GM21529 (cell line): ENCODE results near the gene RBM15B.
"Not testable (repeated sequence)": the region's sequence is repeated elsewhere in the genome, so short reads cannot be mapped to it uniquely, and the experiment has no call there.

Source experiments
- ATAC-seq: cut with Tn5 transposase; IDR thresholded peaks from one replicate; pipeline ENCODE4 v1.9.1; 2021; ENCODE audit not compliant: unreplicated experiment

The RBM15B gene

DNA sequence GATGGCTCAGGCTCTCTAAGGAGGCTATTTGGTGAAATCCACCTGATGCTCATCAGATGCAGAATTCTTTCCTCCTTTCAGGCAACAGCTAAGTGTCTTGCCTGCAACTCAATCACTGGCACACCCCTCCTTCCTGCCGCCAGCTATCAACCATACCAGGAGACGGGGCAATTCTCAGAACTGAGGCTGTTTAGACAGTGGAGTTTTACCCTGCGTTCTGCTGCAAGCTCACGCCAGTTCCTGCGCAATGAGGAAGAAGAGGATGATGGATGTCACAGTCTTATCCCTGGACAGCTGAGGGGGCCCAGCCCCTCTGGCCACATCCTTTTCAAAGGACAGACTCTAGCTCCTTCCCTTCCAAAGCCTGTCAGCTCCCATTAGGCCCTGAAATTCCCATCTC lies 13.0 kb upstream of the RBM15B start:
- ATAC-seq: no peak

DNA sequence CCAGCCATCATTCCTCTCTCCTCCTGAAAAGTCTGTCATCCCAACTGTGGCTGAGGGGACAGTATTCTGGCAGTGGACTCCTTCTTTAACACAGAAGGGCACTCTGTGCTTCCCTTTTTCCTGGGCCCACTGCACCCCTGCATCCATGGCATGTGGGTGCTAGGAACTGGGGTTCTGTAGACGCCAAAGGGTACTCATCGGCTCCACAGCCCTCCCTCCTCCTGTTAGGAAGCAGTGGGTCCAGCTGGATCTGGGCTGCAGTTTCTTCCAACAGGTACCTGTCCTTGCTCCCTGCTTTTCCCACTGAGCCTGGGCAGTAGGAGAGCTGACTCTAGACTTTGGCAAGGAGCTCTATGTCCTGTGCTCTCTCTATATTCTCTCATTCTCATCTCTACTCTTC lies 12.4 kb upstream of the RBM15B start:
- no peak for ATAC-seq

- no peak for ATAC-seq
Observed at GRCh38 chr3:51379301-51379700, 11.8 kb upstream of the RBM15B start.

- no peak for ATAC-seq
Observed at GRCh38 chr3:51379746-51380455, 11.2 kb upstream of the RBM15B start.

- no peak for ATAC-seq
Observed at GRCh38 chr3:51380601-51381332, 10.3 kb upstream of the RBM15B start.

GRCh38 chr3:51381333-51381705 lies 9.8 kb upstream of the RBM15B start:
- no peak for ATAC-seq

DNA sequence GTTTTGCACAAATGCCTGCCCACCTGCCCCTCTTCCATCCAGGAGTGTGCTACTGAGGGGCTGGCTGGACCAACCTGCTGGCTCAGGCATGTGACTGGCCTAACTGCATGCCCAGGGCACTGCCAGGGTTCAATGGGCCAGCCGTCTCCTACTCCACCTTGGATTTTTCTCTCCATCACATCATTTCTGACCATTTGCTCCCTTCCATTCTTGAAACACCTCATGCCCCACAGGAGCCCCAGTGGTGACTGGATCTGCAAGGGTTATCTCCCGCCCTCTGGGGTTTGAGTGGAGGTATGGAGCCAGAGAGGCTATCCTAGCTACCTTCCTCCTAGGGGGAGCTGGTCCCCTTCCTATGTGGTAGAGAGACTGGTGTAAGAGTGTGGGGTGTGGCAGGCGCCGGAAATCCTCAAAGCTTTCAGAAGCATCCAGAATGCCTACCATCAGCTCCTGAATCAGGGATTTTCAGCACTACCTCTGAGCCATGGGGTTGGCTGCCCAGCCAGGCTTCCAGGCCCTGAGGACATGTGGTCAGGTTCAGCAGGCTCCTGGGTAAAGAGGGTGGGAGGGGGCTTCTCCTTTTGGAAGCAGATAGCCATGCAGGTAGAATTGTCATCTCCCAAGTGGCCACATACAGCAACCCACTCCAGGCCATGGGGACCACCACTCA lies 8.9 kb upstream of the RBM15B start:
- ATAC-seq: no peak

GRCh38 chr3:51382947-51383578 lies 8.0 kb upstream of the RBM15B start:
- no peak for ATAC-seq

GRCh38 chr3:51384055-51384725 lies 6.9 kb upstream of the RBM15B start:
- ATAC-seq: peak; percentile 8

DNA sequence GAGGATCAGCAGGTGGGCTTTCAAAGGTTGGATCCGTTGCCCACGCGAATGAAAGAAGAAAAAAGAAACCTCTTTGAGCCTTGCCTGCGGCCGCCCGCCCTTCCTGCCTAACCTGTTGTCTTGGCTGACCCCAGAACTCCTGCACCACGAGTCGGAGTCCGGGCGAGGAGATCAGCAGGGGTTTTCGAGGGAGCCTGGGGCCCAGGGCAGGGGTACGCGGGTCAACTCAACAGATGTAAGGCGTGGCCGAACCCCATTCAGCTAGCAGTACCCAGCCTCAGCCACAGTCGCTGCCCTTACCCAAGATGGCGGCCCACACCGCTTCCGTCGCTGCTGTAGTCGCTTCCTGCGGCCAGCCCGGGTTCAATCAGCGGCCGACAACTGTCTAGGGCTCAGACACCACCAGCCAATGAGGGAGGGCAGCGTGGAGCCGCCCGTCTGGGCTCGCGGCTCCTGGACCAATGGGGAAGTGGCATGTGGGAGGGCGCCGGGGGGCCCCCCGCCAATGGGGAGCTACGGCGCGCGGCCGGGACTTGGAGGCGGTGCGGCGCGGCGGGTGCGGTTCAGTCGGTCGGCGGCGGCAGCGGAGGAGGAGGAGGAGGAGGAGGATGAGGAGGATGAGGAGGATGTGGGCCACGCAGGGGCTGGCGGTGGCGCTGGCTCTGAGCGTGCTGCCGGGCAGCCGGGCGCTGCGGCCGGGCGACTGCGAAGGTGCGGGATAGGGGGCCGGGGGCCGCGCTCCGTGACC lies 6.2 kb upstream of the RBM15B start, which contains the start of gene MANF:
Gene MANF (plus strand): TSS at position 566 of the 748 bp plus-strand sequence. CDS start 52 bp downstream, at position 618.
- peak; percentile 95 for ATAC-seq

DNA sequence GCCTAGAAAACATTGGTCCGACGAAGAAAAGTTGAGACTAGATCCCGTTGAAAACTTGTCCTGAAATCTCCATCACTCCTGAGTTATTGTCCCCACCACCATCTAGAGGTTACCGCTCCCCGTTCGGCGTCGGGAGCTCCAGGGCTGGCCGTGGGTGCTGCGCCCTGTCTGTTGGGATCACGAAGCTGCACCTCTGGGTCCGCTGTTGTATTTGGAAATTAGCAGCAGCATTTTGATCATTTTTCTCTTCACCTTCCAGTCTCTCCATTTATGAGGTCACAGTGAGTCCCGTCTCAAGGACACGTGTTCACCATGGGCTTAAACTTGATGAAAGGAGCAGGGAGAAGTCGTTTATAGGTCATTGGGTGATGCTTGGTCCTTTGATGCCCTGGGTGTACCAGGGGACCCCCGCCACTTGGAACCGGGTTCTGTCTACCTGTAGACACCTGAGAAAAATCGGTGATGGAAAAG lies 5.4 kb upstream of the RBM15B start:
- no peak for ATAC-seq

GRCh38 chr3:51386159-51386851 lies 4.8 kb upstream of the RBM15B start:
- ATAC-seq: no peak

- no peak for ATAC-seq
Observed at GRCh38 chr3:51386852-51387229, 4.2 kb upstream of the RBM15B start.

DNA sequence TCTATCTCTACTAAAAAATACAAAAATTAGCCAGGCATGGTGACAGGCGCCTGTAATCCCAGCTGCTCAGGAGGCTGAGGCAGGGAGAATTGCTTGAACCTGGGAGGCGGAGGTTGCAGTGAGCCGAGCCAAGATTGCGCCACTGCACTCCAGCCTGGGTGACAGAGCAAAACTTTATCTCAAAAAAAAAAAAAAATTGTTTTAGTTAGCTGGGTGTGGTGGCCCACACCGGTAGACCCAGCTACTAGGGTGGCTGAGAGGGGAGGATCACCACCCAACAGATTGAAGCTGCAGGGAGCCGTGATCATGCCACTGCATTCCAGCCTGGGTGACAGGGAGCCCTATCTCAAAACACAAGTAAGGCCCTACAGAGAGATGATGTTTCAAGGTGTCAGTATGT lies 3.8 kb upstream of the RBM15B start:
- not testable (repeated sequence) for ATAC-seq

GRCh38 chr3:51388286-51389029 lies 2.6 kb upstream of the RBM15B start:
- no peak for ATAC-seq

GRCh38 chr3:51389423-51390183 lies 1.5 kb upstream of the RBM15B start:
- no peak for ATAC-seq

DNA sequence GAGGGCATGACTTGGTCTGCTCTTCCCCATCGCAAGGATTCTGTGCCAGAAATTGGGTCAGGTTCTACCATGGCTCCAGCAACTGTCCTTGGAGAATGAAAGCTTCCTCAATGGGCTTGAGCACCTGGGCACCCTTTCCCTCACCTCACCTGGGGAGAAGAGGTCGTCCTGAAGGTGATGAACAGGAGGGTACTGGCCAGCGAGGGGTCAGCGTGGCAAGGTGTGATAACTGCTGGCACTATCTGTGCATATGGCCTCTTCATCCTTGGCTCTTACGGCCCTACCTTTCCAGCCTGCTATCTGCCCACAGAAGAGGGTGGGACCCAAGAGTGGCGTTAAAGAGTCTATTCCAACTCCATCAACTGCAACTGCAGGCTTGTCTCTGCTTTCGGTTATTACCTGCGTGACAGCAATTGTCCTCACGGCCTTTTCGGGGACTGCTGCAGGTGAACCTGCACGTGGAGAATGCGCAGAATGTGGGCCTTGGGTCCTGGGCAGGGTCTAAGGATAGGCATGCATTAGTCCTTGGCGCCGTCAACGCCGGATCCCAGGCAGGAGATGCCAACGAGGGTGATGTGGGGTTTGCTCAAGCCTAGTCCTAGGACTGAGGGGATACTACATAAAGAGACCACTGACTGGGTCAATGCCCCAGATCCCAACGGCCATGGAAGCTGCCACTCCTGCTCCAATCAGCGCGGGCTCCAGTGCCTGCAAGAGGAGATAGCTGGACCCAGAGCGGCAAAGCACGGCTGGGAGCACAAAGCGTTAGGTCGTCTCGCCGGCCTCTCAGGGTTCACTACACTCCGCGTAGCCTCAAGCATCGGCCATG lies 625 bp upstream of the RBM15B start:
- ATAC-seq: no peak
